ENCODE results near the gene IZUMO2.
"Not testable (repeated sequence)": the region's sequence is repeated elsewhere in the genome, so short reads cannot be mapped to it uniquely, and the experiment has no call there.

DNA sequence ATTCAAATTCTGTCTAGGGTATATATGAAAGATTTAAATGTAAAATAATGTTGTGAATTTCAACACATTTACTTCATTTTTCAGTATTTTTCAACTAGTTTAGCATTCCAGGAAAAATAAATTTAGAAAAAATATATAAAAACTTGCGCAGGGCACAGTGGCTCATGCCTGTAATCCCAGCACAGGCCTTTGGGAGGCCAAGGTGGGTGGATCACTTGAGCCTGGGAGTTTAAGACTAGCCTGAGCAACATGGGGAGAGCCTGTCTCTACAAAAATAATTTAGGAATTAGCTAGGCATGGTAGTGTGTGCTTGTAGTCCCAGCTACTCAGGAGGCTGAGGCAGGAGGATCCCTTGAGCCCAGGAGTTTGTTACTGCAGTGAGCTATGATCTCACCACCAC is 21.2 kb downstream of the IZUMO2 start:
- not testable (repeated sequence) for TF ChIP-seq EZH2 (IDR thresholded peaks at IDR 0.05; ENCODE audit: insufficient read depth, poor library complexity, severe bottlenecking); EZH2phosphoT487 (IDR thresholded peaks at IDR 0.05; ENCODE audit: insufficient read depth, low read depth)
